Neural cell (in vitro differentiated cells): Measurements from ENCODE around the gene MEGF11. TPM values are rescaled to one million over a fixed set of nuclear protein-coding genes. Genes with fewer than 3 reads are reported as not detected.

ENCODE experiments used
- H2AFZ ChIP-seq: fragments of 200-600, 300-800 bp; sonication (generic), shearing (Covaris generic); 2 replicates; pipeline ENCODE4 v1.6.0; 2014; ENCODE audit warnings: low read depth, mild to moderate bottlenecking, antibody characterized with exemption, low read length, moderate library complexity
- H3F3A ChIP-seq: fragments of 200-600 bp; shearing (Covaris generic); 2 replicates; pipeline ENCODE4 v1.6.1; 2016; ENCODE audit warnings: mild to moderate bottlenecking, moderate library complexity, mixed read lengths, antibody characterized with exemption, low read length; ENCODE audit not compliant: insufficient read depth, poor library complexity, severe bottlenecking
- H3K27ac ChIP-seq: fragments of 200-600, 300-800 bp; sonication (generic), shearing (Covaris generic); 2 replicates; pipeline ENCODE4 v1.5.1; 2014; ENCODE audit warnings: mild to moderate bottlenecking, low read length, moderate library complexity
- H3K27me3 ChIP-seq: fragments of 300-800, 200-600 bp; sonication (generic), shearing (Covaris generic); 2 replicates; pipeline ENCODE4 v1.6.0; 2014; ENCODE audit warnings: mild to moderate bottlenecking, low read depth, low read length, moderate library complexity; ENCODE audit not compliant: insufficient read depth
- H3K36me3 ChIP-seq: fragments of 300-800, 200-600 bp; sonication (generic), shearing (Covaris generic); 2 replicates; pipeline ENCODE4 v1.5.1; 2014; ENCODE audit warnings: mild to moderate bottlenecking, antibody characterized with exemption, low read length, moderate library complexity; ENCODE audit not compliant: insufficient read depth
- H3K4me2 ChIP-seq: fragments of 300-800, 200-600 bp; sonication (generic), shearing (Covaris generic); 2 replicates; pipeline ENCODE4 v1.6.0; 2014; ENCODE audit warnings: mild to moderate bottlenecking, low read length
- H3K4me3 ChIP-seq: fragments of 300-800, 200-600 bp; sonication (generic), shearing (Covaris generic); 2 replicates; pipeline ENCODE4 v1.5.1; 2014; ENCODE audit warnings: mild to moderate bottlenecking, low read length, moderate library complexity
- H3K79me2 ChIP-seq: fragments of 200-600 bp; shearing (Covaris generic); replicated peaks from 2 replicates; pipeline ENCODE4 v1.6.0; 2014; ENCODE audit warnings: mild to moderate bottlenecking, low read length, moderate library complexity; ENCODE audit not compliant: insufficient read depth
- H3K9ac ChIP-seq: fragments of 300-800, 200-600 bp; sonication (generic), shearing (Covaris generic); 2 replicates; pipeline ENCODE4 v1.6.1; 2016; ENCODE audit warnings: mild to moderate bottlenecking, low read length, mixed read lengths
- H3K9me2 ChIP-seq: fragments of 200-600 bp; shearing (Covaris generic); 2 replicates; pipeline ENCODE4 v1.6.1; 2016; ENCODE audit warnings: mild to moderate bottlenecking, low read length, mixed read lengths; ENCODE audit not compliant: insufficient read depth
- H3K9me3 ChIP-seq: fragments of 200-600, 300-800 bp; sonication (generic), shearing (Covaris generic); 2 replicates; pipeline ENCODE4 v1.6.1; 2016; ENCODE audit warnings: mild to moderate bottlenecking, mixed run types, low read length, moderate library complexity, mixed read lengths
- H4K20me1 ChIP-seq: fragments of 200-600 bp; shearing (Covaris generic); 2 replicates; pipeline ENCODE4 v1.6.1; 2016; ENCODE audit warnings: mild to moderate bottlenecking, mixed run types; ENCODE audit not compliant: insufficient read depth
- CTCF ChIP-seq: fragments of 450-650 bp; IDR thresholded peaks from 2 replicates; pipeline ENCODE4 v1.5.1; 2014; ENCODE audit warnings: antibody characterized with exemption, mild to moderate bottlenecking, moderate library complexity; ENCODE audit not compliant: poor library complexity, severe bottlenecking
- EP300 ChIP-seq: fragments of 450-650 bp; conservative IDR thresholded peaks from 2 replicates; pipeline ENCODE4 v1.6.1; 2014; ENCODE audit warnings: antibody characterized with exemption, mild to moderate bottlenecking, moderate library complexity; ENCODE audit not compliant: poor library complexity, severe bottlenecking
- EZH2 ChIP-seq: fragments of 200-600, 300-800 bp; shearing (Covaris generic), sonication (generic); IDR thresholded peaks from 2 replicates; pipeline ENCODE4 v1.6.1; 2014; ENCODE audit warnings: antibody characterized with exemption, low read length, borderline replicate concordance, mild to moderate bottlenecking; ENCODE audit not compliant: insufficient read depth, poor library complexity, severe bottlenecking
- MXI1 ChIP-seq: fragments of 450-650 bp; conservative IDR thresholded peaks from 2 replicates; pipeline ENCODE4 v1.6.1; 2014; ENCODE audit warnings: antibody characterized with exemption, mild to moderate bottlenecking; ENCODE audit not compliant: poor library complexity, severe bottlenecking
- POLR2AphosphoS5 ChIP-seq: IDR thresholded peaks from 2 replicates; pipeline ENCODE4 v1.6.1; 2012
- RAD21 ChIP-seq: fragments of 450-650 bp; conservative IDR thresholded peaks from 2 replicates; pipeline ENCODE4 v1.6.1; 2014; ENCODE audit warnings: antibody characterized with exemption, mild to moderate bottlenecking, moderate library complexity
- REST ChIP-seq: IDR thresholded peaks from 2 replicates; pipeline ENCODE4 v1.6.1; 2012; ENCODE audit warnings: borderline replicate concordance
- SMC3 ChIP-seq: fragments of 450-650 bp; conservative IDR thresholded peaks from 2 replicates; pipeline ENCODE4 v1.6.1; 2014; ENCODE audit warnings: antibody characterized with exemption, mild to moderate bottlenecking, moderate library complexity; ENCODE audit not compliant: poor library complexity
- TAF1 ChIP-seq: IDR thresholded peaks from 2 replicates; pipeline ENCODE4 v1.6.1; 2012; ENCODE audit warnings: low read depth
- polyA plus RNA-seq: library from polyadenylated mRNA; depleted of rRNA; stranded (reverse); fragments of >200 nt; gene quantifications from 2 replicates; pipeline ENCODE4 v1.2.3, GENCODE V29; 2014

The MEGF11 gene
- polyA plus RNA-seq, 1 donor from 2014 or later = 0.64 TPM

- H3K27me3 ChIP-seq = no peaks in the 10 kb centered on the region
- H4K20me1 ChIP-seq = no peaks in the 10 kb centered on the region
- no peak overlapping the region for H3K9ac ChIP-seq
- no peak overlapping the region for H3K4me2 ChIP-seq
- H3K9me2 ChIP-seq = no peaks in the 10 kb centered on the region
- H3K79me2 ChIP-seq = no peaks in the 10 kb centered on the region
- no peaks in the 10 kb centered on the region for H3K9me3 ChIP-seq
- no peak overlapping the region for H3K27ac ChIP-seq
- H2AFZ ChIP-seq = no peak overlapping the region
- no peaks in the 10 kb centered on the region for H3F3A ChIP-seq
- TF ChIP-seq MXI1 (no peak), CTCF (no peak), SMC3 (no peak), REST (no peak), TAF1 (no peak), POLR2AphosphoS5 (no peak), EP300 (no peak), EZH2 (no peak), RAD21 (no peak)
- no peak overlapping the region for H3K4me3 ChIP-seq
- H3K36me3 ChIP-seq = no peaks in the 10 kb centered on the region
These were observed 41.6 kb downstream of the MEGF11 start for GRCh38 chr15:66211670-66212562.

DNA sequence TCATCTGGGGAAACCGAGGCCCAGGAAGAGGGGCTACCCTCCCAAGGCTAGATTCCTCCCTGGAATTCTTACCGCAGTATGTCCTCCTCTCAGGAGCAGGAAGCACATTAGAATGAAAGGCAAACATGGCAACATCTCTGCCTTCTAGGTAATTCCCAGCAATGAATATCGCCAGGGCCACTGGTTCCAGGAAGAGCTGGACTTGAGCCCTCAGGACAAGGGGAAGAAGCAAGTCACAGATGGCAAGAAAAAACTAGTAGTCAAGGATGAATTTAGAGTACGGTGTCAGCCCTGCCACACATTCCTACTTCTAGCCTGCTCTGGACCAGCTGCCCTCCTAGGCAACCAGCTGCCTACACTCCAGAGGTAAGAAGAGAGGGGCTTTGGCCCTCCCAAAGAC is 42.9 kb downstream of the MEGF11 start:
- no peak overlapping the region for H3K4me3 ChIP-seq
- H2AFZ ChIP-seq = no peak overlapping the region
- no peak overlapping the region for H3K4me2 ChIP-seq
- no peak overlapping the region for H3K27ac ChIP-seq
- no peaks in the 10 kb centered on the region for H3K27me3 ChIP-seq
- no peaks in the 10 kb centered on the region for H3F3A ChIP-seq
- no peak for TF ChIP-seq EP300
- no peak for TF ChIP-seq POLR2AphosphoS5
- no peak for TF ChIP-seq EZH2
- no peak for TF ChIP-seq TAF1
- TF ChIP-seq MXI1 = no peak
- no peak for TF ChIP-seq REST
- no peak for TF ChIP-seq RAD21
- no peak for TF ChIP-seq SMC3
- TF ChIP-seq CTCF = no peak
- H3K9ac ChIP-seq = no peak overlapping the region
- H3K9me2 ChIP-seq = no peaks in the 10 kb centered on the region
- no peaks in the 10 kb centered on the region for H3K36me3 ChIP-seq
- no peaks in the 10 kb centered on the region for H3K9me3 ChIP-seq
- no peaks in the 10 kb centered on the region for H4K20me1 ChIP-seq
- no peaks in the 10 kb centered on the region for H3K79me2 ChIP-seq
